PFSK-1 (cell line): Measurements from ENCODE around the gene CATSPER1.

Source experiments
- POLR2AphosphoS5 ChIP-seq: IDR thresholded peaks from 2 replicates; pipeline ENCODE4 v1.6.1; 2012; ENCODE audit warnings: low read depth, mild to moderate bottlenecking, control low read depth, low read length, moderate library complexity
- SIN3A ChIP-seq: IDR thresholded peaks from 2 replicates; pipeline ENCODE4 v1.6.1; 2012; ENCODE audit warnings: mild to moderate bottlenecking, low read length, moderate library complexity, borderline replicate concordance; ENCODE audit not compliant: insufficient read depth
- TAF1 ChIP-seq: IDR thresholded peaks from 2 replicates; pipeline ENCODE4 v1.6.1; 2012; ENCODE audit warnings: low read length, control low read depth, borderline replicate concordance; ENCODE audit not compliant: insufficient read depth
- TF ChIP-seq, protein P1 (sequence below), 2 experiments: IDR thresholded peaks; 2 replicates each; pipeline versions ENCODE4 v1.6.1 to v1.8.0; 2011 to 2012; ENCODE audit warnings: low read depth in 2 of 2, low read length in 2 of 2, control low read depth in 1 of 2, inconsistent platforms in 1 of 2, mild to moderate bottlenecking in 1 of 2, moderate library complexity in 1 of 2; ENCODE audit not compliant: insufficient read depth in 1 of 2

DNA sequence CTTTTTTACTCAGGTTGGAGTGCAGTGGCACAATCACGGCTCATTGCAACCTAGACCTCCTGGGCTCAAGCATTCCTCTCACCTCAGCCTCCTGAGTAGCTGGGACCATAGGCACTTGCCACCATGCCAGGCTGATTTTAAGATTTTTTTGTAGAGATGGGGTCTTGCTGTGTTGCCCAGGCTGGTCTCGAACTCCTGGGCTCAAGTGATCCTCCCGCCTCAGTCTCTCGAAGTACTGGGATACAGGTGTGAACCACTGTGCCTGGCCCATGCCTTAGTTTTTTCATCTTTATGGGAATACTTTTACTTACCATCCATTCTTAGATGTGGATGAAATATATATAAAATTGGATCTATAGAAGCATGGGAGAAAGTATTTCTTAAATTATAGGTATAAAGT lies 49.0 kb upstream of the CATSPER1 start:
- TF ChIP-seq, protein P1, sequence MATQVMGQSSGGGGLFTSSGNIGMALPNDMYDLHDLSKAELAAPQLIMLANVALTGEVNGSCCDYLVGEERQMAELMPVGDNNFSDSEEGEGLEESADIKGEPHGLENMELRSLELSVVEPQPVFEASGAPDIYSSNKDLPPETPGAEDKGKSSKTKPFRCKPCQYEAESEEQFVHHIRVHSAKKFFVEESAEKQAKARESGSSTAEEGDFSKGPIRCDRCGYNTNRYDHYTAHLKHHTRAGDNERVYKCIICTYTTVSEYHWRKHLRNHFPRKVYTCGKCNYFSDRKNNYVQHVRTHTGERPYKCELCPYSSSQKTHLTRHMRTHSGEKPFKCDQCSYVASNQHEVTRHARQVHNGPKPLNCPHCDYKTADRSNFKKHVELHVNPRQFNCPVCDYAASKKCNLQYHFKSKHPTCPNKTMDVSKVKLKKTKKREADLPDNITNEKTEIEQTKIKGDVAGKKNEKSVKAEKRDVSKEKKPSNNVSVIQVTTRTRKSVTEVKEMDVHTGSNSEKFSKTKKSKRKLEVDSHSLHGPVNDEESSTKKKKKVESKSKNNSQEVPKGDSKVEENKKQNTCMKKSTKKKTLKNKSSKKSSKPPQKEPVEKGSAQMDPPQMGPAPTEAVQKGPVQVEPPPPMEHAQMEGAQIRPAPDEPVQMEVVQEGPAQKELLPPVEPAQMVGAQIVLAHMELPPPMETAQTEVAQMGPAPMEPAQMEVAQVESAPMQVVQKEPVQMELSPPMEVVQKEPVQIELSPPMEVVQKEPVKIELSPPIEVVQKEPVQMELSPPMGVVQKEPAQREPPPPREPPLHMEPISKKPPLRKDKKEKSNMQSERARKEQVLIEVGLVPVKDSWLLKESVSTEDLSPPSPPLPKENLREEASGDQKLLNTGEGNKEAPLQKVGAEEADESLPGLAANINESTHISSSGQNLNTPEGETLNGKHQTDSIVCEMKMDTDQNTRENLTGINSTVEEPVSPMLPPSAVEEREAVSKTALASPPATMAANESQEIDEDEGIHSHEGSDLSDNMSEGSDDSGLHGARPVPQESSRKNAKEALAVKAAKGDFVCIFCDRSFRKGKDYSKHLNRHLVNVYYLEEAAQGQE (IDR thresholded peaks at IDR 0.05; ENCODE audit: insufficient read depth in 1 of 2, low read depth in 2 of 2, low read length in 2 of 2) = no peak
- no peak for TF ChIP-seq POLR2AphosphoS5
- TF ChIP-seq TAF1 = no peak
- TF ChIP-seq SIN3A = no peak
